GM21528 (cell line): ENCODE measurements around the gene CUBN.

Experiments
- ATAC-seq: cut with Tn5 transposase; IDR thresholded peaks from one replicate; pipeline ENCODE4 v1.9.1; 2021; ENCODE audit warnings: mild to moderate bottlenecking, moderate library complexity; ENCODE audit not compliant: unreplicated experiment, low FRiP score

Gene CUBN

GRCh38 chr10:16996530-16996964, 133.1 kb downstream of the CUBN start:
- ATAC-seq, result no peak

GRCh38 chr10:16995867-16996529, 133.6 kb downstream of the CUBN start:
- ATAC-seq, result no peak

GRCh38 chr10:16993186-16993585, 136.4 kb downstream of the CUBN start:
- no peak for ATAC-seq

- ATAC-seq, result no peak
Observed at GRCh38 chr10:16992611-16993119, 136.9 kb downstream of the CUBN start.

- no peak for ATAC-seq
Observed at GRCh38 chr10:16991011-16991410, 138.6 kb downstream of the CUBN start.

- no peak for ATAC-seq
Observed at GRCh38 chr10:16989826-16990293, 139.8 kb downstream of the CUBN start.

GRCh38 chr10:16988900-16989299, 140.7 kb downstream of the CUBN start:
- ATAC-seq, result no peak

- ATAC-seq, result no peak
Observed at GRCh38 chr10:16987976-16988610, 141.5 kb downstream of the CUBN start.

- ATAC-seq, result no peak
Observed at GRCh38 chr10:16987206-16987621, 142.4 kb downstream of the CUBN start.

- ATAC-seq, result no peak
Observed at GRCh38 chr10:16986406-16987205, 143.0 kb downstream of the CUBN start.

GRCh38 chr10:16986082-16986405, 143.6 kb downstream of the CUBN start:
- no peak for ATAC-seq

GRCh38 chr10:16984242-16984641, 145.4 kb downstream of the CUBN start:
- ATAC-seq, result no peak

GRCh38 chr10:16976803-16977202, 152.8 kb downstream of the CUBN start:
- ATAC-seq, result no peak

- no peak for ATAC-seq
Observed at GRCh38 chr10:16975188-16975587, 154.4 kb downstream of the CUBN start.

- ATAC-seq, result no peak
Observed at GRCh38 chr10:16968416-16969041, 161.1 kb downstream of the CUBN start.

- no peak for ATAC-seq
Observed at GRCh38 chr10:16967866-16968415, 161.7 kb downstream of the CUBN start.

GRCh38 chr10:16966991-16967865, 162.4 kb downstream of the CUBN start:
- ATAC-seq, result no peak

GRCh38 chr10:16965740-16966447, 163.7 kb downstream of the CUBN start:
- ATAC-seq, result no peak

- ATAC-seq, result no peak
Observed at GRCh38 chr10:16965344-16965616, 164.3 kb downstream of the CUBN start.
